Activated T-helper 9 cell treated with anti-CD3 and anti-CD28 coated beads, Interleukin-2, amount 50 U/mL, for 16 hours (primary cell): Measurements from ENCODE around the gene OXLD1.

ENCODE experiments used
- DNase-seq: peaks from one replicate; pipeline ENCODE4 v3.0.0-alpha.2; 2020; ENCODE audit warnings: low read depth

The OXLD1 gene

DNA sequence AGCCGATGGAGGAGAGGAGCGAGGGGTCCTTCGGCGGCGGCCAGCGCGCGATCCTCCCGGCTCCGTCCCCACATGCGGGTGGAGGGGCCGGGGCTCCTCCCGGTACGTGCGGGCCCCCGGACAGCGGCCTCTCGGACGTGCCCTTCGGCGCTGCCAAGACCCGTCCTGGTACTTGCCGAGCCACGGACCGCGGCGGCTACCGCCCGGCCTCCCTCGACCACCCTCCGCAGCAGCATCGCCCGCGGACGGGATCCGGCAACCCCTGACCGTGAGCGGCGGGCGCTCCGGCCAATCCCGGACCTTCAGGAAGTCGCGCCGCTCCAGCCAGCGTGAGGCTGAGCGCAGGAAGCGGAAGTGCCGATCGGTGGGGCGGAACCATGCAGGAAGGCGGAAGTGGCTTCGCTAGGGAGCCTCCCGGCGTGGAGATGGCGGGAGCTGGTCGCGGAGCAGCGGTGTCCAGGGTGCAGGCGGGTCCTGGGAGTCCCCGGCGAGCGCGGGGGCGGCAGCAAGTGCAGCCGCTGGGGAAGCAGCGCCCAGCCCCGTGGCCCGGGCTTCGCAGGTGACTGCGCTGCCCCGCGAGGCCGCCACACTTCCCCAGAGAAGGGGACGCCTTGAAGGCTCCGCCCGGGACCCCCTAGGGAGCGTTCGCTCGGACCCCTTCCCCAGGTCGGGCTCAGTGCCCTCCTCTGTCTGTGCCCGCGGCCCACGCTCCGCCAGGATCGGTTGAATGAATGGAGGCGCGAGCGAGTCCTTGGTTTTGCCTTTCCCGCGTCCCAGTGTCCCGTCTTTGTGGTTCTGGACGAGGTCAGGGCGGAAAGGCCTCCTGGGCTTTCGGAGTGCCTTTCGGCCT is at the start of gene OXLD1, which contains the start of gene CCDC137:
TSS of gene OXLD1 (minus strand) at position 264 of the 850 bp plus-strand sequence. CDS start at position 236, 28 bp downstream.
TSS of gene CCDC137 (plus strand) at position 396 of the 850 bp plus-strand sequence. CDS start at position 426, 30 bp downstream.
- peak; percentile 90 for DNase-seq

DNA sequence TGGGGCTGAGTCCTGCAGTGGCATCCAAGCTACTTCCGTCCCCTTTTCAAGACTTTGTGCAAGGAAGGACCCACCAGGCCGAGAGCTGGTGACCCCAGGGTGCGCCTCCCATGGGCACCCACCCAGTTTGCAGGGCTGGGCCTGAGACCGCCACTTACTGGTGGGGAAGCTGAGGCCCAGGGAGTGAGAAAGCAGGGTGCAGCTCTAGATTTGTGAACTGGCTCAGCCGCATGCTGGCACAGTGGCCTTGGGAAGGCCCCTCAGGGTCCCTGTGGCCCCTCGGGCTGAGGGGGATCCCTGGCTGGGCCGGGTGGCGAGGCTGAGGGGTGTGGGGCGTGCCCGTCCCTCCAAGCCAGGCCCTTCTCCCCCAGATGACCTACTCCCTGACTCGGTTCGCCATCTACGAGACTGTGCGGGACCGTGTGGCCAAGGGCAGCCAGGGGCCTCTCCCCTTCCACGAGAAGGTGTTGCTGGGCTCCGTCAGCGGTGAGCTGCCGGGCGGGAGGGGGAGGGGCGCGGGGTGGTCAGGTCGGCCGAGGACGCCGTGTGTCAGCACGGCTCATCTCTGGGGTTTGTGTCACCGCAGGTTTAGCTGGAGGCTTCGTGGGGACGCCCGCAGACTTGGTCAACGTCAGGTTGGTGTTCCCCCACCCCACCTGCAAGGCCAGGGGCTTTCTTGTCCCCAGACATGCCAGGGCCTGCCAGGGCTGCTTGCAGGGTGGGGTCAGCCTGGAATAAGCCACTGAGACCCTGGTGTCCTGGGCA is 48.9 kb upstream of the OXLD1 start:
- no peak for DNase-seq

DNA sequence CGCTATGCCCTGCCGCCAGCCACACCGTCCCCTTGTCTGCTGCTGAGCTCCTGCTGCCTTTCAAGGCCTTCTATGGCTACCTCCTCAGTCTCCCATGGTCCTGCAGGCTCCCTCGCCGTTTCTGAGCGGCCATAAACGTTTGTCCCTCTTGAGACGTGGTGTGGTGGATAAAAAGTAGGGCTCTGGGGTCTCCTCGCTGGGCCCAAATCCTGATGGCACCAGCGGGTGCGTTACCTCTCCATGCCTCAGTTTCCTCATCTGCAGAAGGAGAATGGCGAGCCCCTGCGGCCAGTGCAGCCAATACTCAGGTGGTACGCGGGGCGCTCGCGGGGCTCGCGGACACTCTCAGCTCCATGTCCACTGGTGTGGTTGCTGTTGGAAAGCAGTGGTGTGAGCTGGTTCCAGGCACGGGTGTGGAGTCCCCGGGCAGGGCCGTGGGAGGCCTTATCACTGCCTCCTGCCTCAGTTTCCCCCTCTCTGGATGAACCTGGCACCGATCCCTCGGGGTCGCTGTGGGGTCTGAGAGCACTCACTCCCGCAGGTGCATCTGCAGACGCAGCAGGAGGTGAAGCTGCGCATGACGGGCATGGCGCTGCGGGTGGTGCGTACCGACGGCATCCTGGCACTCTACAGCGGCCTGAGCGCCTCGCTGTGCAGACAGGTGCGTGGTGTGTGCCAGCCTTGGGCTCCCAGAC is 48.2 kb upstream of the OXLD1 start:
- no peak for DNase-seq

DNA sequence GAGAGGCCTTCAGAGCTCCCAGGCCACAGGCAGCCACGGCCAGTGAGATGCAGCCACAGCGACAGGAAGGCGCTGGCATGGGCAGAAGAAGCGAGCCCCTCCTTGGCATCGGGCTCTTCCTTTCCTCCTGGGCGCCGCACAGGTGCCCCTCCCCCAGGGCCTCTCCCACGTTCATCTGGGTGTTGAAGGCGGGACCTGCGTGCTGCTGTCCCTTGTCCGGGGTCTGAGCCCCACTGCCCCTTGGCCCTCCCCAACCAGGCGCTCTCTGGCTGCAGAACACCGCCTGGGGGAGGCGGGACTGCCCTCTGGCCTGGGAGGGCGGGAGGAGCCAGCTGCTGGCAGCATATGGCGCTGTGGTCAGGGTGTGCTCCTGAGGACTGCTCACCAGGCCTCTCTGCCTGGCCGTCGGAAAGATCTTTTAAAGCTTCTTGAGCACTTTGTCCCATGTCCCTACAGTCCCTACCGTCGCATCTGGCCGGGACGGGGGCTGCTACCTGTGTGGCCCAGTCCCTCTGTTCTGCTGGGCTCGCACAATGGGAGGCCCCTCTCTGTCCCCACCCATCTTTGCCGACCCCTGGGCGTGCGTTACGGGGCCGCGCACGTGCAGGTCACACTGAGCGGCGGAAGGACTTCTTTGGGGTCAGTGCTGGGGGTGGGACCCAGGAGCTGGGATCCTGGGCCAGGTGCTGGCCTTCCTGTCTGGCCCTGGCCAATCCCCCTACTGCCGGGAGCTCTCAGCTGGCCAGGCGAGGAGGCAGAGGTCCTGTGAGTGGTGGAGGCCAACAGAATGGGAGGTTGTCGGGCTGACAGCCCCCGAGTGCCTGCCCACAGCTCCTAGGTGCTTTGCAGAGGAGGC is 47.4 kb upstream of the OXLD1 start:
- no peak for DNase-seq

DNA sequence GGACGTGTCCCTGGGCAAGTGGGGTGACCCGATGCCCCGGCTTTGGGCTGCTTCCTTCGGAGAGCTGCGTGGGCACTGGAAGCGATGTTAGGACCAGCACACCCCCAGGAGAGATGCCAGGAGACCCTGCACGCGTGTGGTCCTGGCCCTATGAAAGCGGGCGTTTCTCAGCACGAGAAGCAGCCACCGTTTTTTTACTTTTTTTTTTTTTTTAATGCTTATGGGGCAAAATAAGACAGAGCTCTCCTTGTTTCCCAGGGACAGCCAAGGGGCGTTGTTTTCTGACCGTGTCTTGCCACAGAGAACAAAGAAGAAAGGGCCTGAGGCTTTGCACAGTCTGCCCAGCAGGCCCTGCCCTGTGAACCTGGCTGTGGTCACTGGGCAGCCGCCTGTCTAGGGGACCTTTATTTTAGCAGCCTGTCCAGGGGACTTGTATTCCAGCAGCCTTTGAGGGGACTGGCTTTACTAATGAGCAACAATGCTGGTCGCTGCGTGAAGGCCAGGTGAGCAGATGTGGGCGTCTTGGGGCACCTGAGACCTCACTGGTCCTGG is 46.7 kb upstream of the OXLD1 start:
- no peak for DNase-seq

DNA sequence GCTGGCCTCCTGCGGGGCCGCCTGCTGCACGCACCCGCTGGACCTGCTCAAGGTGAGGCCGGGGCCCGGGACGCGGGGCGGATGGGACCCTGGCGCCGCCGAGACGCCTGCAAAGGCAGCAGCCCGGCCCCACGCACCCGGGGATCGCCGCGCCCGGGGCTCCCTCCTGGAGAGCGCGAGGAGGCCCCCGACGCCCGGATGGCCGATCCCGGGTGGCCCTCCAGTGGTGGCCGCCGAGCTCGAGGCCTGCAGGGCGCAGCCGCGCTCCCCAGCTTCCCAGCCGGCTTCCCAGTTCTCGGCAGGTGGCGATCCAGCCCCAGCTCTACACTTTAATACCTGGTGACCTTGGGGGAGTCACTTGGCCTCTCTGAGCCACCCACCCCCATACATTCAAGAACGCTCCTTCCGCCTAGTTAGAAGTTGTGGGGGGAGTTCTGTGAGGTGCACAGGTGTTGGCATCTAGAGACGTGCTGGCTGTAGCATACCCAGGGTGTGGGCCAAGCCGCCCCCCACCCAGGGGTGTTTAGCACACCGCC is 46.1 kb upstream of the OXLD1 start:
- DNase-seq, result no peak

DNA sequence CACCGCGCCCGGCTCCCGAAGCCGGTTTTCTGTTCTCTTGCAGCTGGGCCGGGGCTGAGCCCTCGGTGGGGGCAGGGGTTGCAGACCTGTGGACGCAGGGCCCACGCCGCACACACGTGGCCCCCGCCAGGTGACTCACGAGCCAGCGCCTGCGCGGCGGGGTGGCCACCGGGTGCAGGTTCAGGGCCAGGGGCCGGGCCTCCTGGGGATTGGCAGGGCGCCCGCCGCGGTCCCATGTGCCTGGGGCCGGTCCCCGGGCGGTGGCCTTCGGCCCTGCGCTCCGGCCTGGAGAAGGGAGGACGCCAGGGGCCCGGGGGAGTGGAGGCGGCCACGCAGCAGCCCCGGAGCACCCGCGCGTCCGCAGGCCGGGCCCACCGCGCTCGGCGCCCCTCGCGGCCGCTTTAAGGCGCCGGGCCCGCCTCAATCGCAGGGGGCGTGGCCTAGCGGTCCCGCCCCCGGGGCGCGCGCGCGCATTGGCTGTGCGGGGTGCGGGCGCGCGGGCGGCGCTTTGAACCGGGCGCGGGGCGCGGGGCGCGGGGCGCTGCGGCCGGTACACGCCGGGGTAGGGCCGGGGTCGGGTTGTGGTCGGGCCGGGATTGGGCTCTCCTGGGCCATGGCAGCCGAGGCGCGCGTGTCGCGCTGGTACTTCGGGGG is 45.5 kb upstream of the OXLD1 start, which contains the start of gene SLC25A10:
TSS of gene SLC25A10 (plus strand) at position 471 of the 654 bp plus-strand sequence. CDS start at position 614, 143 bp downstream.
- peak; percentile 74 for DNase-seq

DNA sequence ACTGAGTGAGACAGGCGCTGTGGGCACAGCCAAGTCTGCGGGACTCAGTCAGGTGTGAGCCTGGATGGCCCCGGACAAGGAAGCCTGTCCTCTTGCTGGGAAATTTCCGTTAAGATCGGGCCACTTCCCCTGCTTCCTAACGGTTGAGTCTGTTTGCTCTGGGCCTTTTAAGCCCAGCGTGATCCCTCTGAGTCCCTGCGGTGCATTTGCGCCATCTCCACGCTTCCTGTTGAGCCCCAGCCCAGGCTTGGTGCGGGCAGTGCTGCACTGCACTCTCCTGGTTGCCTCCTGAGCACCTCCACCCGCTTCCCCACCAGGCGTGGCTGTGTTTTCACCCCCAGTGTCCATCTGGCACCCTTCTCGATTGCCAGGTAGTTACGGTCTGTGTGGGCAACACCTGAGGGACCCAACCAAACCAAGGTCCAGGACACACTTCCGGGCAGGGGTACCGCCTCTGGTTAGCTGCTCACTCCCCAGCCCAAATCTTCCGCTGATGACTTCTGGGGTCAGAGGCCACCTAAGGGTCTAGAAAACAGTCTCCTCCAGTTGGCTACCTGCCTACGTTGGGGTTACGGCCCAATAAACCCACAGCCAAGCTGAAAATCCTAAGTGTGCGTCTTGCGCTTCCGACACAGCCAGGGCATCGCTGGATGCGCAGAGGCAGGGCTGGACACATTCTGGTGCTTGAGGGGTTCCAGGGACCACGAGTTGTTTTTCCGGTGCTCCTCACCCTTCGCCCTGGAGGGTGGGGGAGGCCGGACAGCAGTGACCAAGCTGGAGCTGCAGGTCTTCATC is 44.3 kb upstream of the OXLD1 start:
- DNase-seq, result no peak

DNA sequence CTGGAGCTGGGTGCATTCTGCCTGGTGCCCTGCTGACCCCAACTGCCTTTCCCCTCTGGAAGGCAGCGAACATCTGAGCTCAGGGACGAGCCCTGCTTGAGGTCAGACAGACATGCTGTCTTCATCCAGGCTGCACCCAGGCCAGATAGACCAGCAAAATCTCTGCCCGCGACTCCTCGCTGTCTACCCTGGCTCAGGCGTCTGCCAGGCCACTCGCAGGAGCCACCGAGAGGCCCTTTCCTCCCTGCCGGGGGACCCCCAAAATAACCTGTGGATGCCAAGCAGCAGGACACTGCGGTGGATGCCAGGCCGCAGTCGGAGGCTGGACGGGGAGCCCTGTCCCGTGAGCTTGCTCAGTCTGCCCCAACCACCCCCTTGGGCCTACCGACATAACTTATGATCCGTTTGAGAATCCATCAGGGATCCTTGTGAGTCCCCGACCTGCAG is 42.4 kb upstream of the OXLD1 start:
- DNase-seq, result no peak

DNA sequence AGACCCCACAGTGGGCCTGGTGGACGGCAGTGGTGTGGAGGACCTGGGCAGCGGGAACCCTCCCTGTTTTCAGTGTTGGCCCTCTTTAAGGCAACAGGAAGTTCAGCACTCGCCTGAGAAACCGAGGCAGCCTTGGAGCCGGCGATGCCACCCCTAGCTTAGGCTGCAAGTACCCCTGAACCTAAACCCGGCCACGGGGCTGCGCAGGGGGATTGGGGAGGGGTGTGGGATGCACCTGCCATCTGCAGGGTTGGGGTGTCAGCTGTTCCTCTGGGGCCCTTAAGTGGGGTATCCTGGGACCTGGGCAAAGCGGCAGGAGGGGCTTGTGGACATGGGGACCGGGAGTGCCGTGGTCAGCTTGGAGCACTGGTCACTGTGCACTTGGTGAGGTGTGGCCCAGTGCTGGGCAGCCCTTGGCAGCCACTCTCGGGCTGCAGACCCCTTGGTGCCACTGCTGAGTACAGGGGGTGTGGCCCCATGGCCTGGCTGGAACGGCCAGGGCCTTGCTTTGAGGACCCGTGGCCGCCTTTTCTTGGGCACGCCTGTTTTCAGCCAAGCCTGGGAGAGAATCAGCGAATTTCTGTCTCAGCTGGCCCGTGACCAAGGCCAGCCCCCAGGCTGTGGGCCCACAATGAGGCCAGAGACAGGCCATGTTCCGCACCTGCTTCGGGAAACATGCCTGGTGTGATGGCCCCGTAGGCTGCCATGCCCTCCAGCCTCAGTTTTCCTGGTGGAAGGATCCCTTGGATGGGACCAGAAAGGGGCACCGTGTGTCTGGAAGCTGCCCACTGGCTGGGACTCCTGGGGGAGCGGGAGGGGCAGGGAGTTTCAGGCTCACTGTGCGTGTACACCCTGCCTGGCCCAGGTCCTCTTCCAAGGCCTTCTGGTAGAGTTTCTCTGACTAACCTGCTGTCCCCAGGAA is 41.6 kb upstream of the OXLD1 start:
- DNase-seq, result no peak

DNA sequence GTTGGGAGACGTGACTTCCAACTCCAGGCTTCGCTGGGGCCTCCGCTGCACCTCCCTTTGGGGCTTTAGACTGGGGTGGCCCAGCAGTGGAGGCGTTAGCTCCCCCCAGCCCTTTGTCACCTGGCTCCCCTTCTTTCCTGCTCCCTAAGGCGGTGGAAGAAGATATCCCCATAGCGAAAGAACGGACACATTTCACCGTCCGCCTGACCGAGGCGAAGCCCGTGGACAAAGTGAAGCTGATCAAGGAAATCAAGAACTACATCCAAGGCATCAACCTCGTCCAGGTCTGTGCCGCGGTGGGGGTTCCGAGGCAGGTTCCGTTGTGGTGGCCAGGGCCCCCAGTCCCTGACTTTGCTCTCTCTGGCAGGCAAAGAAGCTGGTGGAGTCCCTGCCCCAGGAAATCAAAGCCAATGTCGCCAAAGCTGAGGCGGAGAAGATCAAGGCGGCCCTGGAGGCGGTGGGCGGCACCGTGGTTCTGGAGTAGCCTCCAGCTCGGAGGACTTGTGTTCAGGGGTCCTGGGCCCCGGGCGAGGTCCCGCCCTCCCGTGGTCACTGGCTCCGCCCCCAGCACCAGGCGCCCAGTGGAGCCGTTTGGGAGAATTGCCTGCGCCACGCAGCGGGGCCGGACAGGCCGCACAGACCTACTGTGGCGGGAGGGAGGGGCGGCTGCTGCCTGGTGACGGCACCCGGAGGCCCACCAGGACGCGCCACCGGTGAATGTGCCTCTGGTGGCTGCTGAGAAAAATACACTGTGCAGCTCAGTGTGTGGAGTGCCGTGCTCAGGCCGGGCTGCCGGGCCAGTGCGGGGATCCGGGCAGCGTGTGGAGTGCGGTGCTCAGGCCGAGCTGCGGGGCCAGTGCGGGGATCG is 40.6 kb upstream of the OXLD1 start:
- no peak for DNase-seq

DNA sequence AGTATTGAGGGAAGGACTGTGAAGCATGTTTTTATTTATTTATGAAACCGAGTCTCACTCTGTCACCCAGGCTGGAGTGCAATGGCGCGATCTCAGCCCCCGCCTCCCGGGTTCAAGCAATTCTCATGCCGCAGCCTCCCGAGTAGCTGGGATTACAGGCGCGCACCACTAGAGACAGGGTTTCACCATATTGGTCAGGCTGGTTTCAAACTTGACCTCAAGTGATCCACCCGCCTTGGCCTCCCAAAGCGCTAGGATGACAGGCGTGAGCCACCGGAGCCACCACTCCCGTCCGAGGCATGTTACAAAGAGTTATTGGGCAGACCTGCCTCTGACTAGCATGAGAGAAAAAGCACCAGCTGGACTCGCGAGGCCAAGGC is 39.8 kb upstream of the OXLD1 start:
- no peak for DNase-seq

DNA sequence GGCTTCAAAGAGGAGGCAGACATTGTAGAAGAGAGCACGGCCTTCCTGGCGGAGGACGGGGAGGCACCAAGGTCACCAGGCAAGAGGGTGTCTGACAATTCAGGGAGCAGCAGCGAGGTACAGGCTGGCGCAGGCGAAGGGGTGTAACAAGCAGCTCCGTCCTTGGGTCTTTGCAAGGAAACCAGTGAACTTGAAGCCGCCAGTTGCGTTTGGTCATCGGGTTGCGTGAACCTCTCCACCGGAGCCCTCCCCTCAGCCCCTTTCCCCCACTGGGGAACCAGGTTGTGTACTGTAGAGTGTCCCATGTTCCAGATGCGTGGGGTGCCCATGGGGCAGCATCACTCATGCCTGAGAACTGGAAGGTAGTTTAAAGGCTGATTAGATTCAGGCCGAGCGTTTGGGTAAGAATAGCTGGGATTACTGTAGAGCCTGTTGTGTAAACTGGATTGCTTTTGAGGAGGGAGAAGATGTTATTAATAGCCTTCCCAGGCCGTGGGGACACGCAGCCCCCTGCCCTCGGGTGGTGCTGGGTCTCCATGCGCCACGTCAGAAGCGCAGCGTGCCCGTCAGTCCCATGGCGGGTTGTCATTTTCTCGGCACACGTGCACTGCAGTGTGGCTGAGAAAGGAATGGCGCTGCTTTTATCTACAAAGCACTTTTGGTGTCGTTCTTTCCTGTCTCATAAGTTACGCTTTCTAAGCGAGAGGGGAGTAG is 39.3 kb upstream of the OXLD1 start:
- DNase-seq, result no peak

DNA sequence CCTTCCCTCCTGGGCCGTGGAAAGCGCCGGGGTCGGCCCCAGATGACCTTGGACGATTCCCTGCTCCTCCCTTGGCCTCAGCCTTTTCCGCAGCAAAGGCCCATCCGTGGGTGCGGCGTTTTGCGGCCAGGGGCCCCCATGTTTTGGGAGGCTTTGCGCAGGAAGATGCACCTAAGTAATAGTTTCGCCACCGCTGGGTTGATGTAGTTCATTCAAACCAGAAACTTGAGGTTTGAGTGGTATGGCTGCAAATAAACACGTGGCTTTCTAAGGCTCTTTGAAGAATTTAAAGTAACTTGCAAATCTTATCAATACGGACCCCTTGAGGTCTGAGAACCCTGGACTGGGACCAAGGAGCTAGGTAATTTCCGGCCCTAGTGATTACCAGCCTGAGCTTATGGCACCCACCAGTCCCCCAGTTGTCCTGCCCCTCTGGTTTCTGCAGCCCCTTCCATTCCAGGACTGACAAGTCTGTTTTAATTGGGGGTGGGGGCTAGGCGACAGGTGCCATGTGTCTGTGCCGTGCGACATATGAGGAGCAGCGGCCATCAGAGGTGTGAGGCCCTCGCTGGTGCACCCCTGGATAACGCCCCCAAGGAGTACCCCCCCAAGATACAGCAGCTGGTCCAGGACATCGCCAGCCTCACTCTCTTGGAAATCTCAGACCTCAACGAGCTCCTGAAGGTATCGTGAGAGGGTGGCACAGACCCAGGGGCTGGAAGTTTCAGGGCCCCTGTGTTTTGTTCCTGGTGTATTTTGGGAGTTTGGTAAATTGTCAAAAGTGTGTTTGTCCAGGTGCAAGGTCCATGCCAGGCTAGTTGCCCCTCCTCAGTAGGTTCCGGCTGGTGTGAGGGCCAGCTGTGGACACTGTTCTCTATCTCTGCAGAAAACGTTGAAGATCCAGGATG is 37.6 kb upstream of the OXLD1 start:
- DNase-seq, result no peak

DNA sequence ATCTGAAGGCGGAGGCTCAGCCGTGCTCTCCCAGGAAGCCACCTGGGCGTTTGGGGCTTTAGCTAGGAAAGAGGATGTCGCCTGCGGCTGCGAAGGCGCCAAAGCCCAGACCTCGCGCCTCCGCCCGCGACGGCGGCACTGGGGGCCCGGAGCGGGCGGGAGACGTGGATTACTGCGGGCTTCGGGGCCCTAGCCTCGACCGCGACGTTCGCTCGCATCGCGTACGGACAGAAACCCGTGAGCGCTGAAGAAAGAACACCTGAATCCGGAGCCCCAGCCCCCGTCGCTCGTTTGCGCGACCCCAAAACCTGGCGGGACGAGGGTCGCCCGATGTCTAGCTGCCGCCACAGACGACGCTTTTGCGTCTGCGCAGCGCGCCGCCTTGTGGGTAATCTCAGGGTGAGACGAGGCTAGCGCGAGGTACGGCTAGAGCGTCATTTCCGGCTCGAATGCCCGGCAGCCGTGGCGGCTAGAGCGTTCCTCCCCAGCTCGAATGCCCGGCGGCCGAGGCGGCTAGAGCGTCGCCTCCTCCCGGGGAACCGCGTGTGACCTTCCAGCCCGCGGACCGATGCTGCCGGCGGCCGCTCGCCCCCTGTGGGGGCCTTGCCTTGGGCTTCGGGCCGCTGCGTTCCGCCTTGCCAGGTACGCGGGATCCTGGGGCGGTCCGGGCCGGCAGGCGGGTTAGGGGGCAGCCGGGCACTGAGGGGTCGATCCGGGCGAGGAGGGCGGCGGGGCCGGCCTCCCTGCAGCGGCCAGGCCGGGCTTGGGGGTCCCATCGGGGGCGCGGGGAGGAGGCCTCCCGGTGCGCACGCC is 36.7 kb upstream of the OXLD1 start, which contains the start of gene MRPL12:
TSS of gene MRPL12 (plus strand) at position 434 of the 813 bp plus-strand sequence. CDS start at position 569, 135 bp downstream.
- peak; percentile 82 for DNase-seq
